BLaER1 (cell line): ENCODE measurements around the gene GARIN5B.
A peak's percentile ranks its signal among the peaks of the same experiment; 100 is the strongest.

Experiments used
- H3K27ac ChIP-seq: shearing (Covaris generic); formaldehyde crosslinking; 2 replicates; pipeline ENCODE4 v1.8.1; 2022
- H3K27me3 ChIP-seq: shearing (Covaris generic); formaldehyde crosslinking; 2 replicates; pipeline ENCODE4 v1.8.1; 2022
- H3K36me3 ChIP-seq: shearing (Covaris generic); formaldehyde crosslinking; 2 replicates; pipeline ENCODE4 v1.8.1; 2022
- H3K4me1 ChIP-seq: shearing (Covaris generic); formaldehyde crosslinking; 2 replicates; pipeline ENCODE4 v1.8.1; 2022
- H3K4me2 ChIP-seq: shearing (Covaris generic); formaldehyde crosslinking; 2 replicates; pipeline ENCODE4 v1.8.1; 2022
- H3K4me3 ChIP-seq: shearing (Covaris generic); formaldehyde crosslinking; 2 replicates; pipeline ENCODE4 v1.8.1; 2022
- H3K9ac ChIP-seq: shearing (Covaris generic); formaldehyde crosslinking; 2 replicates; pipeline ENCODE4 v1.8.1; 2022
- H3K9me3 ChIP-seq: shearing (Covaris generic); formaldehyde crosslinking; 2 replicates; pipeline ENCODE4 v1.8.1; 2022
- H4K20me1 ChIP-seq: shearing (Covaris generic); formaldehyde crosslinking; 2 replicates; pipeline ENCODE4 v1.8.1; 2022
- Cebpa-rat ChIP-seq: shearing (Covaris generic); IDR thresholded peaks from 2 replicates; pipeline ENCODE4 v1.8.1; 2022

The GARIN5B gene

GRCh38 chr19:55312621-55313512, 50.2 kb downstream of the GARIN5B start:
- H3K36me3 ChIP-seq = peaks cover 32% of the 10 kb centered on the region
- H3K9ac ChIP-seq = no peak overlapping the region
- no peak overlapping the region for H3K4me2 ChIP-seq
- H3K27me3 ChIP-seq = no peaks in the 10 kb centered on the region
- no peak overlapping the region for H3K27ac ChIP-seq
- no peaks in the 10 kb centered on the region for H4K20me1 ChIP-seq
- no peak for TF ChIP-seq Cebpa-rat
- peaks cover 15% of the 10 kb centered on the region for H3K4me1 ChIP-seq
- no peak overlapping the region for H3K4me3 ChIP-seq
- H3K9me3 ChIP-seq = no peaks in the 10 kb centered on the region

GRCh38 chr19:55311797-55312196, 51.3 kb downstream of the GARIN5B start:
- H4K20me1 ChIP-seq = no peaks in the 10 kb centered on the region
- H3K9ac ChIP-seq = no peak overlapping the region
- H3K4me3 ChIP-seq = no peak overlapping the region
- H3K9me3 ChIP-seq = no peaks in the 10 kb centered on the region
- no peak overlapping the region for H3K27ac ChIP-seq
- peaks cover 38% of the 10 kb centered on the region for H3K36me3 ChIP-seq
- no peaks in the 10 kb centered on the region for H3K27me3 ChIP-seq
- H3K4me2 ChIP-seq = no peak overlapping the region
- no peak for TF ChIP-seq Cebpa-rat
- H3K4me1 ChIP-seq = peaks cover 15% of the 10 kb centered on the region

GRCh38 chr19:55311397-55311796, 51.7 kb downstream of the GARIN5B start:
- H4K20me1 ChIP-seq = no peaks in the 10 kb centered on the region
- no peaks in the 10 kb centered on the region for H3K9me3 ChIP-seq
- H3K27me3 ChIP-seq = no peaks in the 10 kb centered on the region
- no peak overlapping the region for H3K9ac ChIP-seq
- H3K4me1 ChIP-seq = peaks cover 15% of the 10 kb centered on the region
- TF ChIP-seq Cebpa-rat = no peak
- H3K4me2 ChIP-seq = no peak overlapping the region
- H3K27ac ChIP-seq = no peak overlapping the region
- H3K4me3 ChIP-seq = no peak overlapping the region
- peaks cover 42% of the 10 kb centered on the region for H3K36me3 ChIP-seq

- Histone ChIP-seq H3K36me3 (peaks cover 50% of the 10 kb centered on the region), H3K9ac (no peak overlapping the region), H3K9me3 (no peaks in the 10 kb centered on the region), H3K4me2 (peak overlapping the region; percentile 27), H3K4me3 (no peak overlapping the region), H4K20me1 (no peaks in the 10 kb centered on the region), H3K27me3 (no peaks in the 10 kb centered on the region), H3K27ac (no peak overlapping the region), H3K4me1 (peaks cover 21% of the 10 kb centered on the region)
- TF ChIP-seq Cebpa-rat = no peak
Observed at GRCh38 chr19:55310498-55310897, 52.6 kb downstream of the GARIN5B start.

- no peaks in the 10 kb centered on the region for H3K9me3 ChIP-seq
- H3K36me3 ChIP-seq = peaks cover 59% of the 10 kb centered on the region
- peak overlapping the region; percentile 27 for H3K4me2 ChIP-seq
- H3K27me3 ChIP-seq = no peaks in the 10 kb centered on the region
- H3K4me3 ChIP-seq = no peak overlapping the region
- no peak for TF ChIP-seq Cebpa-rat
- H4K20me1 ChIP-seq = no peaks in the 10 kb centered on the region
- no peak overlapping the region for H3K27ac ChIP-seq
- H3K9ac ChIP-seq = no peak overlapping the region
- peaks cover 25% of the 10 kb centered on the region for H3K4me1 ChIP-seq
Observed at GRCh38 chr19:55309448-55309847, 53.6 kb downstream of the GARIN5B start.

- H3K27ac ChIP-seq = no peak overlapping the region
- H3K4me3 ChIP-seq = no peak overlapping the region
- no peak overlapping the region for H3K4me2 ChIP-seq
- H3K27me3 ChIP-seq = no peaks in the 10 kb centered on the region
- TF ChIP-seq Cebpa-rat = no peak
- peaks cover 25% of the 10 kb centered on the region for H3K4me1 ChIP-seq
- no peaks in the 10 kb centered on the region for H3K9me3 ChIP-seq
- peaks cover 70% of the 10 kb centered on the region for H3K36me3 ChIP-seq
- H3K9ac ChIP-seq = no peak overlapping the region
- no peaks in the 10 kb centered on the region for H4K20me1 ChIP-seq
Observed at GRCh38 chr19:55308281-55308680, 54.8 kb downstream of the GARIN5B start.

- H4K20me1 ChIP-seq = no peaks in the 10 kb centered on the region
- peaks cover 35% of the 10 kb centered on the region for H3K4me1 ChIP-seq
- no peaks in the 10 kb centered on the region for H3K27me3 ChIP-seq
- no peak overlapping the region for H3K27ac ChIP-seq
- H3K9me3 ChIP-seq = no peaks in the 10 kb centered on the region
- no peak for TF ChIP-seq Cebpa-rat
- no peak overlapping the region for H3K4me2 ChIP-seq
- no peak overlapping the region for H3K4me3 ChIP-seq
- peaks cover 70% of the 10 kb centered on the region for H3K36me3 ChIP-seq
- H3K9ac ChIP-seq = no peak overlapping the region
Observed at GRCh38 chr19:55306712-55307111, 56.3 kb downstream of the GARIN5B start.

- no peak for TF ChIP-seq Cebpa-rat
- no peak overlapping the region for H3K27ac ChIP-seq
- no peak overlapping the region for H3K4me3 ChIP-seq
- H3K9ac ChIP-seq = no peak overlapping the region
- peaks cover 41% of the 10 kb centered on the region for H3K4me1 ChIP-seq
- no peaks in the 10 kb centered on the region for H4K20me1 ChIP-seq
- H3K27me3 ChIP-seq = no peaks in the 10 kb centered on the region
- H3K9me3 ChIP-seq = no peaks in the 10 kb centered on the region
- H3K4me2 ChIP-seq = no peak overlapping the region
- peaks cover 65% of the 10 kb centered on the region for H3K36me3 ChIP-seq
Observed at GRCh38 chr19:55305983-55306562, 57.0 kb downstream of the GARIN5B start.

GRCh38 chr19:55305491-55305890, 57.6 kb downstream of the GARIN5B start:
- no peak overlapping the region for H3K4me2 ChIP-seq
- peaks cover 65% of the 10 kb centered on the region for H3K36me3 ChIP-seq
- no peak overlapping the region for H3K4me3 ChIP-seq
- no peak overlapping the region for H3K9ac ChIP-seq
- peaks cover 39% of the 10 kb centered on the region for H3K4me1 ChIP-seq
- H4K20me1 ChIP-seq = no peaks in the 10 kb centered on the region
- no peaks in the 10 kb centered on the region for H3K9me3 ChIP-seq
- no peak overlapping the region for H3K27ac ChIP-seq
- H3K27me3 ChIP-seq = no peaks in the 10 kb centered on the region
- no peak for TF ChIP-seq Cebpa-rat

- no peak overlapping the region for H3K27ac ChIP-seq
- no peaks in the 10 kb centered on the region for H3K27me3 ChIP-seq
- H4K20me1 ChIP-seq = no peaks in the 10 kb centered on the region
- H3K4me3 ChIP-seq = no peak overlapping the region
- TF ChIP-seq Cebpa-rat = no peak
- peaks cover 69% of the 10 kb centered on the region for H3K36me3 ChIP-seq
- peaks cover 34% of the 10 kb centered on the region for H3K4me1 ChIP-seq
- H3K4me2 ChIP-seq = no peak overlapping the region
- H3K9me3 ChIP-seq = no peaks in the 10 kb centered on the region
- H3K9ac ChIP-seq = no peak overlapping the region
Observed at GRCh38 chr19:55304980-55305379, 58.1 kb downstream of the GARIN5B start.
